HCT116 (cell line): Measurements from ENCODE around the gene KAT5.

Experiments
- EGR1 ChIP-seq: IDR thresholded peaks from 2 replicates; pipeline ENCODE4 v1.6.1; 2012; ENCODE audit warnings: low read depth
- ELF1 ChIP-seq: IDR thresholded peaks from 2 replicates; pipeline ENCODE4 v1.6.1; 2012; ENCODE audit warnings: low read depth, borderline replicate concordance
- EZH2 ChIP-seq: fragments of 200-600 bp; sonication (generic); IDR thresholded peaks from 2 replicates; pipeline ENCODE4 v1.6.1; 2017; ENCODE audit warnings: antibody characterized with exemption, mixed run types
- POLR2A ChIP-seq: IDR thresholded peaks from 2 replicates; pipeline ENCODE4 v1.7.0; 2011; ENCODE audit warnings: borderline replicate concordance; ENCODE audit not compliant: insufficient read depth, insufficient read length; ENCODE audit errors: extremely low read depth
- POLR2AphosphoS5 ChIP-seq: IDR thresholded peaks from 2 replicates; pipeline ENCODE4 v1.6.1; 2011; ENCODE audit warnings: mild to moderate bottlenecking, low read depth, low read length, moderate library complexity
- SIN3A ChIP-seq: IDR thresholded peaks from 2 replicates; pipeline ENCODE4 v1.6.1; 2012; ENCODE audit warnings: low read depth
- YY1 ChIP-seq: IDR thresholded peaks from 2 replicates; pipeline ENCODE4 v1.6.1; 2011; ENCODE audit warnings: low read length, low read depth, moderate library complexity, mild to moderate bottlenecking; ENCODE audit not compliant: insufficient replicate concordance; ENCODE audit errors: extremely low read depth
- ZNF274 ChIP-seq: fragments of 200-500 bp; sonication (Bioruptor generic); IDR thresholded peaks from 2 replicates; pipeline ENCODE4 v1.6.1; 2014; ENCODE audit warnings: mild to moderate bottlenecking, low read depth, low read length, inconsistent platforms
- TF ChIP-seq, protein P1 (sequence below), 3 experiments: fragments of 200-600 bp in 1 of 3; sonication (generic) in 1 of 3; IDR thresholded peaks in 2 of 3; conservative IDR thresholded peaks in 1 of 3; 2 replicates each; pipeline ENCODE4 v1.5.1; 2012 to 2017; ENCODE audit warnings: low read depth in 2 of 3, low read length in 2 of 3, antibody characterized with exemption in 1 of 3, borderline replicate concordance in 1 of 3, control low read depth in 1 of 3, mild to moderate bottlenecking in 1 of 3, mixed read lengths in 1 of 3, mixed run types in 1 of 3, moderate library complexity in 1 of 3; ENCODE audit not compliant: insufficient read depth in 1 of 3
- TF ChIP-seq, protein P2 (sequence below): IDR thresholded peaks from 2 replicates; pipeline ENCODE4 v1.6.1; 2012

GRCh38 chr11:65743681-65744025, 31.6 kb downstream of the KAT5 start:
- TF ChIP-seq, protein P1, sequence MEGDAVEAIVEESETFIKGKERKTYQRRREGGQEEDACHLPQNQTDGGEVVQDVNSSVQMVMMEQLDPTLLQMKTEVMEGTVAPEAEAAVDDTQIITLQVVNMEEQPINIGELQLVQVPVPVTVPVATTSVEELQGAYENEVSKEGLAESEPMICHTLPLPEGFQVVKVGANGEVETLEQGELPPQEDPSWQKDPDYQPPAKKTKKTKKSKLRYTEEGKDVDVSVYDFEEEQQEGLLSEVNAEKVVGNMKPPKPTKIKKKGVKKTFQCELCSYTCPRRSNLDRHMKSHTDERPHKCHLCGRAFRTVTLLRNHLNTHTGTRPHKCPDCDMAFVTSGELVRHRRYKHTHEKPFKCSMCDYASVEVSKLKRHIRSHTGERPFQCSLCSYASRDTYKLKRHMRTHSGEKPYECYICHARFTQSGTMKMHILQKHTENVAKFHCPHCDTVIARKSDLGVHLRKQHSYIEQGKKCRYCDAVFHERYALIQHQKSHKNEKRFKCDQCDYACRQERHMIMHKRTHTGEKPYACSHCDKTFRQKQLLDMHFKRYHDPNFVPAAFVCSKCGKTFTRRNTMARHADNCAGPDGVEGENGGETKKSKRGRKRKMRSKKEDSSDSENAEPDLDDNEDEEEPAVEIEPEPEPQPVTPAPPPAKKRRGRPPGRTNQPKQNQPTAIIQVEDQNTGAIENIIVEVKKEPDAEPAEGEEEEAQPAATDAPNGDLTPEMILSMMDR (IDR thresholded peaks at IDR 0.05 in 2 of 3, conservative IDR thresholded peaks at IDR 0.05 in 1 of 3; ENCODE audit: borderline replicate concordance in 1 of 3, insufficient read depth in 1 of 3, low read depth in 2 of 3, low read length in 2 of 3) = no peak
- no peak for TF ChIP-seq YY1
- no peak for TF ChIP-seq ZNF274
- no peak for TF ChIP-seq EZH2
- TF ChIP-seq POLR2AphosphoS5 = no peak
- TF ChIP-seq ELF1 = no peak
- TF ChIP-seq POLR2A = no peak
- TF ChIP-seq EGR1 = no peak
- TF ChIP-seq, protein P2, sequence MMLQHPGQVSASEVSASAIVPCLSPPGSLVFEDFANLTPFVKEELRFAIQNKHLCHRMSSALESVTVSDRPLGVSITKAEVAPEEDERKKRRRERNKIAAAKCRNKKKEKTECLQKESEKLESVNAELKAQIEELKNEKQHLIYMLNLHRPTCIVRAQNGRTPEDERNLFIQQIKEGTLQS = no peak
- TF ChIP-seq SIN3A = no peak
